Subcutaneous abdominal adipose tissue (tissue), 5 donors: ENCODE results near the gene FSTL1.

Source experiments
- H3K27ac ChIP-seq: one replicate; pipeline ENCODE4 v1.7.0; 2013; ENCODE audit warnings: low read depth, mild to moderate bottlenecking, inconsistent platforms, low read length, moderate library complexity
- H3K27me3 ChIP-seq, 5 donors: one replicate each; pipeline ENCODE4 v1.7.0; 2013; ENCODE audit warnings: low read length in 5 of 5, inconsistent platforms in 1 of 5; ENCODE audit not compliant: control insufficient read depth in 5 of 5, insufficient read depth in 4 of 5
- H3K36me3 ChIP-seq, 5 donors: one replicate each; pipeline ENCODE4 v1.7.0; 2013; ENCODE audit warnings: low read length in 5 of 5; ENCODE audit not compliant: control insufficient read depth in 5 of 5, insufficient read depth in 5 of 5
- H3K4me1 ChIP-seq, 5 donors: one replicate each; pipeline ENCODE4 v1.7.0; 2013; ENCODE audit warnings: low read length in 5 of 5, mild to moderate bottlenecking in 3 of 5, moderate library complexity in 1 of 5; ENCODE audit not compliant: control insufficient read depth in 5 of 5, insufficient read depth in 5 of 5
- H3K4me3 ChIP-seq, 5 donors: one replicate each; pipeline ENCODE4 v1.7.0; 2013; ENCODE audit warnings: low read length in 5 of 5, low read depth in 1 of 5
- H3K9ac ChIP-seq, 5 donors: one replicate each; pipeline ENCODE4 v1.7.0; 2013; ENCODE audit warnings: low read length in 5 of 5, mild to moderate bottlenecking in 4 of 5, moderate library complexity in 3 of 5
- H3K9me3 ChIP-seq, 5 donors: one replicate each; pipeline ENCODE4 v1.7.0; 2013; ENCODE audit warnings: low read length in 5 of 5; ENCODE audit not compliant: control insufficient read depth in 5 of 5
- donor health status: healthy.
- donor health status: healthy.
- donor health status: healthy.
- donor health status: healthy.
- donor health status: healthy.

FSTL1 gene

DNA sequence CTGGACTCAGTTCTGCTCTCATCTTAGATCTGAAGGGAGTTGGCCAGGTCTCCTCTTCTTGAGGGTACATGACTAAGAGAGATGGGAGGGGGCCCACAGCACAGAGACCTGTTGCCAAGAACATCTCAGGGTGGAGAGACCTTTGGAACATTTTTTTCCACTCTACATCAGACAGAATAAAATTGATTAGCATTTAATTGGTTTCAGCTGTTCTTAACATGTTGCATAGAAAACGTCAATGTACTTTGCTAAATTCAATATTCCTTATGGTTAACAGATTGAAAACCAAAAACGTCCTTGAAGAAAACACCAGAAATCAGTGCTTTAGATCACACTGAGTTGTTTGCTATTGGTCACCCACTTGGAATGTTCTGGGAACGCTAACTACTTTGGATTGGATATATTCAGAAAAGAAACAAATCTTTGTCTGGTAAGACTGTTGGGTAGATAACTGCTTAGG is 36.4 kb upstream of the FSTL1 start:
- Histone ChIP-seq H3K4me3 (no peak overlapping the region), H3K27me3 (no peaks in the 10 kb centered on the region), H3K36me3 (no peaks in the 10 kb centered on the region), H3K27ac (no peak overlapping the region), H3K9ac (no peak overlapping the region), H3K4me1 (peaks cover 0 to 9% (median 0%) of the 10 kb centered on the region in 5 donors), H3K9me3 (peaks cover 0 to 2% (median 0%) of the 10 kb centered on the region in 5 donors)

DNA sequence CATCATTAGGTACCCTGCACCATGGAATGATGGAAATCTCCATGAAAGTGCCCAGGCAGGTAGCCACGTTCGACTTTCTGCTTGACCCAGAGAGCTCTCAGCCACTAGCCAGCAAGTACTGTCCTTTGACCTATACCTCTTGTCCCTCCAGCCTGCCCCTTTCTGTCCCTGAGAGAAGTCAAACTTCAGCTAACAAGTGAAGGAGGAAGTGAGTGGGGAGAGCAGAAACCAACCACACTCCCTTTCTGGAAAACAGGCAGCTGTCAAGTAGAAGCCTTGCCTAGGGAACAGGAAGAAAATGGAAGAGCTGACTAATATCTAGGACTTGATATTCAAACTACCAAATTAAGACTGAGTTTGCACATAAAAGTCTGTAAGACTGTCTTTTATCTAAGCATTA is 30.3 kb upstream of the FSTL1 start:
- no peak overlapping the region for H3K9ac ChIP-seq
- H3K4me1 ChIP-seq: no peaks in the 10 kb centered on the region
- no peak overlapping the region for H3K27ac ChIP-seq
- no peaks in the 10 kb centered on the region for H3K27me3 ChIP-seq
- H3K4me3 ChIP-seq: no peak overlapping the region
- no peaks in the 10 kb centered on the region for H3K9me3 ChIP-seq
- H3K36me3 ChIP-seq: no peaks in the 10 kb centered on the region

DNA sequence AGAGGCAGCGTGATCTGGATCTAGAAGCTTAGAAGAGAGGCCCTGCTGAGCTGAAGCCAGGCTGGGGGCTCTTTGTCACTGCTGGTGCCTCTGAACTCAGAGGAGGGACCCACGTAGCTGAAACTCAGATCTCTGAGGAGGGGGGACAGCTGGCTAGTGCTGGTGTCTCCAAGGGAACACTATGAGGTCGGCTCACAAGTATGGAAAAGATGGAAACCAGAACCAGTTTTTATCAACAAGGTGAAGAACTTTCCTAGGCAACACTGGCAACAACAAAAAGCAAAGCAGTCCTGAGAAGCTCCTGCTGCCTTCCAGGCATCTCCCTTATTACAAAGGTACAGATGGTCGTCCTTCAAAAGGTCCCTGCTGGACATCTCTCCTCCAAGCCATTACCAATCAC is 27.0 kb upstream of the FSTL1 start:
- H3K27me3 ChIP-seq: no peaks in the 10 kb centered on the region
- H3K4me1 ChIP-seq: no peaks in the 10 kb centered on the region

DNA sequence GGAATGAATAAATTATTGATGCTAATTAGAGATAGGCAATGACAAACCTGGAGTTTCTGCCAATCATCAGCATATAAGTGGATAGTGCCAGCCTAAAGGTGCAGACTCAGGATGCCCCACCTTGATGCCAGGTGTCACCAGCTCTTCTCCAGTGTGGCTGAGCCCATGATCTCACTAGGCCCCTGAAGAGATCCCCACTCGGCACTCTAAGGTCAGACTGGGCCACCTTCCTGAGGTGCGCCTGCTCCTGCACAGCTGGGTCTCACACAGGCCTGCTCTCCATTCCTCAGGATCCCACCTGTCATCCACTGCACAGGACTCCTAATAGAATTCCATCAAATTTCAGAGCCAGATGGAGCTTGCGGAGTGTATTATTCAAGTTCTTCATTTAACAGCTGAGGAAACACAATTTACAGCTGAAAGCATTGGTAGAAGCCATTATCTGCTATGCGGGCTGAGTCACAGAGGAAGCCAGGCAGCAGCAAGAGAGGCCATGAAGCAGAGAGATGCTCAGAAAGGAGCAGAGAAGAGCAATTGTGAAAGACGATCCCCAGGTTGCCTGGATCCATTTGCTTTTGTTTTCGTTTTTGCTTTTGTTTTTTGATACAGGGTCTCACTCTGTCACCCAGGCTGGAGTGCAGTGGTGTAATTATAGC is 25.1 kb upstream of the FSTL1 start:
- peaks cover 0 to 3% (median 0%) of the 10 kb centered on the region in 5 donors for H3K9me3 ChIP-seq
- H3K4me3 ChIP-seq: no peak overlapping the region

More for the DNA sequence above, 27.0 kb upstream of the FSTL1 start:
- Histone ChIP-seq H3K9me3 (no peaks in the 10 kb centered on the region), H3K36me3 (no peaks in the 10 kb centered on the region), H3K4me3 (no peak overlapping the region), H3K9ac (no peak overlapping the region), H3K27ac (no peak overlapping the region)

DNA sequence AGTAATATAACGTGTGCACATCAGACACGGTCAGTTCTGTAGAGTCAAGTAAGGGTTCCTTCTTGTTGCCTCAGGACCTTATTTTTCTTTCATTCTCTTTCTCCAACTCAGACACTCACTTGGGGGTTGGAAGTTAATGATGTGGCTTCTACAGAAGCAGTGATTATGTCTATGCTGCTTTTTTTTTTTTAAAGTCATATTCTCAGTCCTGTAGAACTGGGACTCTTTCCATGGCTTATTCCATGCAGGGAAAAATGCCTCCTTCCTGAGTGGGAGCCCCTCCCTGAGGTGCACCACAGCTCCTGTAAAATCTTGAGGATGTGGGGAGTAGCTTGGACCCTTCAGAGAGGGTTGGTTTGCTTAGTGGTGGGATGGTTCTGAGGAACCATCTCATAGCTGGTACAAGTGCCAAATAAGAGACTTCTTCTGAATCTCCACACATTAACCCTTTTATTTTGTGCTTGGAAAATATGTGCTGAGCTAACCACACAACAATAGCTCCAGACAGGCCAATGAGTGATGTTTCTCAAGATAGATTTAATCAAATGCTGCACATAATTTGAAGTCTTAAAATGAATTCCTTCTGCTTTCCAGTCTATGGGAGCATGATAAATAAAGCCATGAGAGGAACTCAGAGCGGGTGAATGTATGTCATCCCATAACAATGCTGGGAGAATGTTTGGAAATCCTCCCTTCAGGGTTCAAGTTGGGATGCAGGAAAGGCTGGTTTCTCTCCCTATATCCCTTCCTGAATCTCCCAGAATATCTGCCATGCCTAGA is 23.3 kb upstream of the FSTL1 start:
- Histone ChIP-seq H3K4me1 (peaks cover 0 to 21% (median 11%) of the 10 kb centered on the region in 5 donors), H3K27ac (no peak overlapping the region), H3K27me3 (no peaks in the 10 kb centered on the region), H3K36me3 (no peaks in the 10 kb centered on the region), H3K4me3 (no peak overlapping the region), H3K9ac (no peak overlapping the region), H3K9me3 (peaks cover 0 to 3% (median 0%) of the 10 kb centered on the region in 5 donors)

More for the DNA sequence above, 25.1 kb upstream of the FSTL1 start:
- H3K9ac ChIP-seq: no peak overlapping the region
- H3K4me1 ChIP-seq: peaks cover 0 to 10% (median 2%) of the 10 kb centered on the region in 5 donors
- no peaks in the 10 kb centered on the region for H3K27me3 ChIP-seq
- H3K27ac ChIP-seq: no peak overlapping the region
- no peaks in the 10 kb centered on the region for H3K36me3 ChIP-seq

DNA sequence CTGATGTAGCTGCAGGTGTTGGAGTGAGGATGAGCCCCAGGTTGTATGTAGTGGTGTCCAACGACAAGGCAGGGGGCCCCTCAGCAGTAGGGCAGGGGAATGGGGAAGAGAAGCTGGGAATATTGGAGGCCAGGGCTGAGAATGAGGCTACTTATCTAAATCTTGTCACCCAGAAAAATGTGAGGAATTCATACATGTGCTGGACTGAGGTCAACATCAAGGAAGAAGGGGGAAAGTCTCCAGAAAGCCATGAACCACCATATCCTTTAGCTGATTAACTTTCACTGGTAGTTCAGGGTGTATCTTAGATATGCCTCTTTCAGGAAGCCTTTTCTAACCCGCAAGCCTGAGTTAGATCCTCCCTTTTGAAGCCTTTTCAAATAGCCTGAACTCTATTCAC is 22.6 kb upstream of the FSTL1 start:
- Histone ChIP-seq H3K36me3 (no peaks in the 10 kb centered on the region), H3K27me3 (no peaks in the 10 kb centered on the region)

DNA sequence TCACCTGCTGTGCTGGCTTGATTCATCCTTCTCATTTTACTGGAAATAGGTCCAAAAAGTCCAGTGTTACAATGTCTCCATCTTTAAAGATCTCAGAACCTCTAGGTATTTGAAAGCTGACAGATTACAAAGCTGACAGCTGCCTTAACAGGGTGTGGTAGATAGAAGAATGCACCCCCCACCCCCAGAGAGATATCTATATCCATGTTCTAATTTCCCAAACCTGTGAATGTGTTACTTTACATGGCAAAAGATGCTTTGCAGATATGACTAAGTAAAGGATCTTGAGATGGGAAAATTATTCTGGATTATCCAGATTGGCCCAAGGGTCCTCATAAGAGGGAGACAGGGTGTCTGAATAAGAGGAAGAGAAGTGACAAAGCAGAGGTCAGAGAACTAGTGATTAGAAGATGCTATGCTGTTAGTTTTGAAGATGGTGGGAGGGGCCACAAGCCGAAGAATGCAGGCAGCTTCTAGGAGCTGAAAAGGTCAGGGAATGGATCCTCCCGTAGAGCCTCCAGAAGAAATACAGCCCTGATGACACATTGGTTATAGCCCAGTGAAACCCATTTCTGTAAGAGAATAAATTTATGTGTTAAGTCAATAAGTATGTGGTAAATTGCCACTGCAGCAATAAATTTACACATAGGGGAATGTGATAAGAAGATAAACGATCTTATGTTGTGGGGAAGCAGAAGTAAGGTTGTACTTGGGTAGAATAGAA is 21.5 kb upstream of the FSTL1 start:
- Histone ChIP-seq H3K27me3 (no peaks in the 10 kb centered on the region), H3K9ac (no peak overlapping the region), H3K4me1 (peaks cover 0 to 21% (median 11%) of the 10 kb centered on the region in 5 donors), H3K36me3 (no peaks in the 10 kb centered on the region), H3K4me3 (no peak overlapping the region), H3K9me3 (peaks cover 0 to 3% (median 0%) of the 10 kb centered on the region in 5 donors), H3K27ac (no peak overlapping the region)

More for the DNA sequence above, 22.6 kb upstream of the FSTL1 start:
- Histone ChIP-seq H3K27ac (no peak overlapping the region), H3K4me1 (peaks cover 0 to 21% (median 11%) of the 10 kb centered on the region in 5 donors), H3K9me3 (peaks cover 0 to 3% (median 0%) of the 10 kb centered on the region in 5 donors), H3K9ac (no peak overlapping the region), H3K4me3 (no peak overlapping the region)

DNA sequence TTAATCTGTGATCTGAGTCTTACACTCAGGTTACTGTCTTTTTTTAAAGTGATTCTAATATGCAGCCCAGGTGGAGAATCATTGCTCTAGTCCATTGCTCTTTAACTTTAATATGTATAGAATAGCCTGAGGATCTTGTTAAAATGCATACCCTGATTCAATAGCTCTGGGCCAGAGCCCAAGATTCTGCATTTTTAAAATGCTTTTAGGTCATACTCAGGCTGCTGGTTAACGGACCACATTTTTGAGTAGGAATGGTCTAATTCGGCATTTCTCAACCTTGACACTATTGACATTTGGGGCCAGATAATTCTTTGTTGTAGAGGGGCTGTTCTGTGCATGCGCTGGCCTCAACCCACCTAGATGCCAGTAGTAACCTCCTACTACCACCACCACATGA is 20.9 kb upstream of the FSTL1 start:
- no peak overlapping the region for H3K4me3 ChIP-seq
- H3K4me1 ChIP-seq: peaks cover 0 to 21% (median 11%) of the 10 kb centered on the region in 5 donors
- peaks cover 0 to 3% (median 0%) of the 10 kb centered on the region in 5 donors for H3K9me3 ChIP-seq
- H3K27ac ChIP-seq: no peak overlapping the region
- no peak overlapping the region for H3K9ac ChIP-seq
- H3K27me3 ChIP-seq: no peaks in the 10 kb centered on the region
- no peaks in the 10 kb centered on the region for H3K36me3 ChIP-seq

DNA sequence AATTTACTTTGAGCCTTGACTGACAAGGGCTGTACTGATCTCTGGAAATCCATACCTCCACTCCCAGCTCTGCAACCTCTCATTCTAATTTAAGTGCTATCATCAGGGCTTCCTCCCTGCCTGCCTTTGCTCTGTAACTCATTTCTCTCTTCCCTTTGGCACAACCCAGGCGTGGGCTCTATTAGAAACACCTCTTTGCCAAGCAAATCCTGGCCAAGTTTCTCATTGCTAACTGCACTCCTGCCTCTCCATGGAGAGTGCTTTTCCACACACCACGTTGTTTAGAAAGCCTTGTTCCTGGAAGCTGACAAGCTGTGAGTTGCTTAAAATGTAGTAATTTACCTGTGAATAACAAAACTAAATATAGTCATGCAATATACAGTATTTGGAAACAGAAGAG is 20.1 kb upstream of the FSTL1 start:
- Histone ChIP-seq H3K27me3 (no peaks in the 10 kb centered on the region), H3K9ac (no peak overlapping the region), H3K27ac (no peak overlapping the region), H3K4me3 (no peak overlapping the region), H3K36me3 (no peaks in the 10 kb centered on the region), H3K9me3 (peaks cover 0 to 3% (median 0%) of the 10 kb centered on the region in 5 donors), H3K4me1 (peaks cover 0 to 21% (median 11%) of the 10 kb centered on the region in 5 donors)
